ENCODE data around the gene PAX4.

The PAX4 gene

DNA sequence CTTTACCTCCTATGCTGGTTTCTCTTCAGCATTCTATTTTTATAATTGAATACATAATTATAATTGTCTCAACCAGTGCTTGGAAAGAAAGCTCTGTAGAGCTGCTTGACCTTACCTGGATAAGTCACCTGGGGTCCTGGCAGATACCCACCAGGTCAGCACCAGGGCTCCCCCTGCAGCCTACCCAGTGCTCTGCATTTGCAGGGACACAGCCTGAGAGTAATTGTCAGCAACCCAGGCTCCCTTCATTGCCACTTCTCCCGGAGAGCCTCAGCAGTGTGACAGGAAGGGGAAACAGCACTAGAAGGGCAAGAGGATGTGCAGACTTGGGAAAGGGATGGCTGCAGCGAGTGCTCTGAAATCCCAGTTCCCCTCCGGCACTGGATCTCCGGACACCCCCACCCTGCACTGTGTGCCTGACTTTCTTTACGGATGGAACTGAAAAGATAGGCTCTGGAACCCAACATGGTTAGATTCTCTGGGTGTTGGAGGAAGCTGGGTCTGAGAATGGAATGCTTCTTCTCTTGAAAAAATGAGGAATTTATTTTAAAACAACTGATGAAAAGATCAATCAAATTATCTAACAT lies 11.4 kb upstream of the PAX4 start:
- DNase-seq (ENCODE audit: low spot score): no peak

DNA sequence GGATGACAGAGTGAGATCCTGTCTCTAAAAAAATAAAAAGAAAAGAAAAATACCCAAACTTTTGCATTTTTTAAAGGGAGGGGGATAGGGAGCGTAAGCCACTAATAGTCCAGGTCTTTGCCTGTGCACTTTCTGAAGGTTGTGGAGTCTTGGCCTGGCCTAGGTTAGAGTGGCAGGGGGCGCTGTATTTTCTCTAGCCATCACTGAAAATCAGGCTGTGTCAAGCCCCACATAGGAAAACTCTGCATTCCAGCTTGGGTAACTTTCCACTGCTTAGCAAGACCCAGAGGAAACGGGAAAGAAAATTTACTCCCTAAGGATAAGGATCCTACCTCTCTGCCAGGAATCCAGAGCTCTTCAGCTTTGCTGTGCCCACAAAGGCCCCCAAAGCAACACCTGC lies 10.5 kb upstream of the PAX4 start:
- DNase-seq (ENCODE audit: low spot score): no peak

DNA sequence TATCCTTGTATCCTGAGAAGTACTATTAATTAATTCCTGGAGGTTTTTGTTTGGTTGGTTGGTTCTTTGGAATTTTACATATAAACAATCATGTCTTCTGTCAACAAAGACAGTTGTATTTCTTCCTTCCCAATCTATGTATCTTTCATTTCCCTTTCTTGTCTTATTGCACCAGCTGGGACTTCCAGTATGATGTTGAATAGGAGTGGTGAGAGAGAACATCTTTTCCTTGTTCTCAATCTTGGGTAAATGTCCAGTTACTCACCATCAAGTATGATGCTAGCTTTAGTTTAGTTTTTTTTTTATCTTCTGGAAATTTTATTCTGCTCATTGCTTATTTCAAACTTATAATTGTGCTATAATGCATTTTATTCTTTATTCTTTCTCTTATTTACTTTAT lies 7.4 kb upstream of the PAX4 start:
- no peak for DNase-seq (ENCODE audit: low spot score)

DNA sequence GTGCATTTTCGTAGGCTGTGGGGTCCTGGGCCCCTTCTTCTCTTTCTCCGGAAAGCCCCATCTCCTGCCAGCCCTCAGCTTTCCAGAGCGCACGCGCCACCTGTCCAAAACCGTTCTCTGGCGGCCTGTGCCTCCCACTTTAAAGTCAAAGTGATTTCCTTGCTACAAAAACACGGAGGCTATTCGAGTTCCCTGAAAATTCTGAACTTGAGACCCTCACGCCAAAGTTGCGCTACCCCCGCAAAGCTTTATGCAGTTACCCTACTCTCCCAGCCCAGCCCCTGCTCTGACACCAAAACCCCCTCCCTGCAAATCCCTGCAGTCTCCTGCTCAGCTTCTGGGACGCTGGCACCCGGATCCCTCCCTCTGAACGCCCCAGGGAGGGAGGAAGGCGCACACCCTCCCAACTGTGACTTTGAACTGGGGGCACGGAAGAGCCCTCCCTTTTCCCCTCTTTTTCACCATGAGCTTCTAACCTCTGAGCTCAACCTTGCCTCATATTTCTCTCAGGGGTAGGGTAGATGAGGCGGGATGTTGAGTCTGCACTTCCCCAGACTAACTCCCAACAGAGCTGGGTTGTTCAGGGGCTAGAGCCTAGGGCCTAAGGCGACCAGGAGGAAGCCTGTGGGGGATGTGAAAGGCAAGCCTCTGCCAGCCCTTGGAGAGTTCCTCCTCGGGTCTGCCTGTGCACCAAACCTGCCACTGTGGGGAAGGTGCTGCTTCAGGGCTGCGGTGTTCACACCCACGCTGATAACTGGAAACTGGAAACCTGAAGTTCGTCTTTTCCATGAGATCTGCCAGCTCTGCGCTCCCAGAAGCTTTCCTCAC lies 2.7 kb upstream of the PAX4 start:
- DNase-seq (ENCODE audit: low spot score): peak; percentile 5

DNA sequence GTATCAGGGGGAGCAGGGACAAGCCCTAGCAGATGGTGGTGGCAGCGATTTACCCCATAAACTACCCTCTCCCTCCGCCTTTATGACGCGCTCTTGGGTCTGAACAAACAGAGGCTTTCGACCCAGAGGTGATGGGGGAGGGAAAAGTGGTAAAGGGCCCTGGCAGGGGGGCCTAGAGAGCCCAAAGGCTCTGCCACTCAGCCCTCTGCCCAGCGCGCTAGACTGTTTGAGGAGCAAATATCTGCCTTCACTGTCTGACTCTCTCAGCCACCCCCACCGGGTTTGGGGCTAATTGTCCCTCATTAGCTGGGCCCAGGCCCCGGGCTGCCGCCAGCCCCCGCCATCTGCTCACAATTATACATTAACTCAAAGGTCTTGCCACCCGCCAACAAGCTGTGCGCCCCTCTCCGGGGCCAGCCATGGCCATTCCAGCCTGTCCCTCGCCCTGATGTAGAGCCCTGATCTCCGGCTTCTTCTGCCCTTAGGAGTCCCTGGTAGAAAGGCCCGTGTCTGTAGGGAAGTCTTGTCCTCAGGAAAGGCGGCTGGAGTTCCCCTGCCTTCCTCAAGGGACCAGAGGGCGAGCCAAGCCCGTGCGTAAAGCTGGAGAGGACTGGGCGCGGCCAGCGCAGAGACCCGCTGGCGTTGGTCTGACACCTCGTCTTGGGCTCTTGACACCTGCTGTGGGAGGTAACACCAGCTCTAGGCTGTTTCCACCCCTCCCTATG lies 1.9 kb upstream of the PAX4 start:
- no peak for DNase-seq (ENCODE audit: low spot score)

DNA sequence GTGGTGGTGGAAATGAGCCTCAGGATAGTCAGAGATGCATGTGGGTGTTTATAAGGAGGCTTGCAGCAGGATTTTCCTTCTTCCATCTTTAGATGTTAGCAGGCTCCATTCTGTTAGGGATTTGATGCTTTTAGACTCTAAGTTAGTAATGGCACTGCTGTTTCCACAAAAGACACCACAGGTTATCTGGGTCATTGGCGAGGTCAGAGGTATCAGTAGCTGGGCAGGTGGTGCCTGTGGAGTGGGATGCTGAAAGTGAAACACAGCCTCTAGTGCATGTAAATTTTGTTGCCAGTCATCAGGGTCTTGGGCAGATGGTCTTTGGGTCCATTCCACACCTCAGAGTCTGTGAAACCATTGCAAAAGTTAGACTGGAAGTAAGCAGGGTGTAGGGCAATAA lies 833 bp upstream of the PAX4 start:
- DNase-seq (ENCODE audit: low spot score): no peak

DNA sequence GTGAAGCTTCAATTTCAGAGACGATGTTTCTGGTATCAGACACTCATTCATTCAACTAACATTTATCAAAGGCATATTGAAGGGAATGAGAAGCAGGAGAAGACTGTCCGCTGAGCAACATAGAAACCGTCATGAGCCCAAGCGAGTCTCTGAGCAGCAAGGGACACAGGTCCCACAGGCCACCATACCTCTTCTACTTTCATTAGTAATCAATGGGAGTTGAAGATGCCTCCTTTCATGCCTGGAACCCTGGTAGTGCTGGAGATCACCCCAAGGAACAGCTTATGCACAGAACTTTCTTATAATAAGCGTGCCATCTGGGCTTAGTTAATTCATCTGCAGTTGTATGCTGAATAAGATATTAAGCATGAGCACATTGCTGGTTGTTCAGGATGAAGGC lies 1.2 kb downstream of the PAX4 start:
- DNase-seq (ENCODE audit: low spot score): no peak

DNA sequence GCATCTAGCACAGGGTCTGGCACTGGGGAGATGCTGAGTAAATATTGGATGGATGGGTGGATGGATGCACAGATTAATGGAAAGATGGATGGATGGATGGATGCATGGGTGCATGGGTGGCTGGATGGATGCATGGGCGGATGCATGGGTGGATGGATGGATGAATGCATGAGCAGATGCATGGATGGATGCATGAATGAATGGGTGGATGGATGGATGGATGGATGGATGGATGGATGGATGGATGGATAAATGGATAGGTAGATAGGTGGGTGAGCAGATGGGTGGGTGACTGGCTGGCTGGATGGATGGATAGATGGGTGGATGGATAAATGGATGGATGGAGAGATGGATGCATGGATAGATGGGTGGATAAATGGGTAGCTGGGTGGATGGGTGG lies 5.7 kb downstream of the PAX4 start:
- no peak for DNase-seq (ENCODE audit: low spot score)

DNA sequence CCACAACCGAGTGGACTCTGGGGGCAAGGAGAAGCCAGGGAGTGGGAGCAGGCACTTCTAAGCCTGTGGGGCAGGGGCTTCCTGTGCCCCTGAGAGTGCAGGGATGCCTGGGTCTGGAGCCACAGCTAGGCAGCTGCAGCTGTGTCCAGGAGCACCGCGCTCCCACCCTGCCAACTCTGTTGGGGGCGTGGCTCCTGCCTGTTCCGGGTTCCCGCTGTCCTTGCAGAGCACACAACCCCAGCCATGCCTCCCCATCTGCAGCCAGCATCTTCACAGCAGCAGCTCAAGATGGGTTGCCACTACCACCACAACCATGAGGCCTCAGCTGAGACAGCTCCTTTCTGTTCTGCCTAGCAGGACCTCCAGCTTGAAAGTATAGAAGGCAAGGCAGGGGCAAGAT lies 8.6 kb downstream of the PAX4 start:
- DNase-seq (ENCODE audit: low spot score): no peak

DNA sequence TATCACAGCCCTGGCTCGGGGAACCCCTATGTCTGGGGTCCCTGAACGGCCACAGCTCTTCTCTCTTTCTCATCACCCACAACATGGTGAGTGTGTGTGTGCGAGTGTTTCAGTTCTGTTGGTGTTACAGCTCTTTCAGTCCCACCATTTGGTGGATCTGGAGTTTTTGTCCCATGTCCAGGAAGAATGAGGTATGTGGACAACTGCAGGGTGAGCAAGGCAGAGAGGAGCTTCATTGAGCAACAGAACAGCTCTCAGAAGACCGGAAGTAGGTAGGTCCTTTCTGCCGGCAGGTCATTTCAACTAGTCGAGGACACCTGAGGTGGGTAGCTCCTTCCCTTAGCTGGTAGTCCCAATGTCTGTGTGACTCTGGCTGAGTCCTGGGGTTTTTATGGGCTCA lies 9.5 kb downstream of the PAX4 start:
- DNase-seq (ENCODE audit: low spot score): no peak

DNA sequence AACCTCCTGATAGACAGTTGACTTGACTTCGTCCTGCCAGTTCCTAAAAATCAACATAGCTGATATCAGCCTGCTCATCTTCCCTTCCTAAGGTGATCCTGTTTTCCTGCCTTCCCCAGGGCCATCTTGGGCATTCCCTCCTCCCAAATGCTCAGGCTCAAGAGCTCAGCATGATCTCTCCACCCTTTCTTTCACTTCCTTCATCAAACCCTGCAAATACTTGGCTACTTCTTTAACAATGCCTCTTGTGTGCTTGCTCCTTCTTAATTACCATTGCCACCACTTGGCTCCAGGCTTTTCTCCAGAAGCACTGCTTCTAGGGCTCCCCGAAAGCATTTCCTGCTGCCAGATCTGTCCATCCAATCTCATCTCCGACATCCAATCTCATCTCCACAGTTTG lies 17.1 kb downstream of the PAX4 start:
- DNase-seq (ENCODE audit: low spot score): no peak

DNA sequence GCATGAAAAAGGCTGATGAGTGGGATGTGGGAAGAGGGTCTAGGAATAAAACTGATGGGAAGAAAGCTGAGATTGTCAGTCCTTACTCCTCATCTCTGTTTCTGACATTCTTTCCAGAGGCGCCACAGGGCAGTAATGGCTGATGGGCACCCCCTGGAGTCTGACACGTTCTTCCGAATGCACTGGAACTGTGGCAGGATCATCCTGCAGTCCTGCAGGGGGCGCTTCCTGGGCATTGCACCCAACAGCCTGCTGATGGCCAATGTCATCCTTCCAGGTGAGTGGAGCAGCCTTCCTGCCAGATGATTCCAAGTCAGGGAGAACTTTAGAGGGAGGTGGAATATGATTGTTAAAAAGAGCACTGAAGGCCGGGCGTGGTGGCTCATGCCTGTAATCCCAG lies 19.6 kb downstream of the PAX4 start:
- no peak for DNase-seq (ENCODE audit: low spot score)

DNA sequence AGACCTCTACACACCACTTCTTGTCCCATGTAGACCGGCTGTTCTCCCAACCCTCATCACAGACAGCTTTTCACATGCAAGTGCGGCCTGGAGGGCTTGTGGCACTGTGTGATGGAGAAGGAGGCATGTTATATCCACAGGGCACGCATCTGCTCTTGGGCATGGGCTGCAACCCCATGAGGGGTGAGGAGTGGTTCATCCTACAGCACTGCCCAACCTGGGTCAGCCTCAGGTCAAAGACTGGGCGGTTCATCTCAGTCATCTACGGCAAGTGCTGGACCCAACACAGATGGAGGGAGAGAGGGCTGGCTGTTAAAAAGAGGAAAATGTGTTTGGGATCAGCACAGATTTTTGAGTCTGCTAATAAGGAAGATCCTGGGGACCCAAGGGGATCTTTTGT lies 22.2 kb downstream of the PAX4 start:
- DNase-seq (ENCODE audit: low spot score): no peak

DNA sequence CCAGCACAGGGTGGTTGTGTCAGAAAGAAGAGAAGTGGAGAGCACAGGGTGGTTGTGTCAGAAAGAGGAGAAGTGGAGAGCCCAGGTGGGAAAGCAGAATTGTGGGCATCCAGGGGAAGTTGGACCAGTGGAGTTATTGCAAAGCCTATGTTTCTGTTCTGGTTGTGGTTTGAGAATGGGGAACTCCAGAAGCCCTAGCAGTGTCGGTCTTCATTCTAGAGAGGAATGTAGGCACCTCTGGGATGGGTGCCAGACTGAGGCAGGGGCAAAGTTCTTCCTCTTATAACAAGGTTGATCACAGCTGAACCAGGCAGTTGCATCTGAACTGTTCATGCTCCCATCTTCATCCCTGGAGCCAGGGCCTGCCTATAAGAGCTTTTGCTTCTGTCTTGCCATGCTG lies 23.5 kb downstream of the PAX4 start:
- peak; percentile 81 for DNase-seq (ENCODE audit: low spot score)

DNA sequence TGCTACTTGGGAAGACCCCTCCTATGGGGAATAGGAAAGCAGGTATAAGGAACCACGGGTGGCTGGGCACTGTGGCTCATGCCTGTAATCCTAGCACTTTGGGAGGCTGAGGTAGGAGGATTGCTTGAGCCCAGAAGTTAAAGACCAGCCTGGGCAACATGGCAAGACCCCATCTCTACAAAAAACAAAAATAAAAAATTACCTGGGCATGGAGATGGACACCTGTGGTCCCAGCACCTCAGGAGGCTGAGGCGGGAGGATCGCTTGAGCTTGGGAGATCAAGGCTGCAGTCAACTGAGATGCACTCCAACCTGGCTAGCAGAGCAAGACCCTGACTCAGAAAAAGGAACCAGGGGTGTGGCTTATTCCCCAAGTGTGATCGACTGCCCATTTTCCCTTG lies 25.4 kb downstream of the PAX4 start:
- no peak for DNase-seq (ENCODE audit: low spot score)

DNA sequence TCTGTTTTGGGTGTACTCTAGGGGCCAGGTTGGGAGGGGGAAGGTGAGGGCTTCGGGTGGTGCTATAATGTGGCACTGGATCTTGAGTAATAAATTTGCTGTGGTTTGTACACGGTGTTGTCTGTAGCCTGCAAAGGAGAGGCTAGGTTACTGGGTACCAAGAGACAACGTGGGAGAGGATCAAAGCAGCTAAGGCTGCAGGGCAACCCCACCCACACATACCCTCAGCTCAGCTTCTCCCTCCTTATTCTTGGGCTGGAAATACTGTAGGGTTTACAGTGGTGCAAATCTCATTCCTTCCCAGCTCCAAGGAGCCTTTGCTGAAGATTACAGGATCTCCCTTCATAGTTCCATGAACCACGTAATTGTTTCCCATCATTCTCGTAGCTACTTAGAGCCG lies 26.4 kb downstream of the PAX4 start:
- no peak for DNase-seq (ENCODE audit: low spot score)

DNA sequence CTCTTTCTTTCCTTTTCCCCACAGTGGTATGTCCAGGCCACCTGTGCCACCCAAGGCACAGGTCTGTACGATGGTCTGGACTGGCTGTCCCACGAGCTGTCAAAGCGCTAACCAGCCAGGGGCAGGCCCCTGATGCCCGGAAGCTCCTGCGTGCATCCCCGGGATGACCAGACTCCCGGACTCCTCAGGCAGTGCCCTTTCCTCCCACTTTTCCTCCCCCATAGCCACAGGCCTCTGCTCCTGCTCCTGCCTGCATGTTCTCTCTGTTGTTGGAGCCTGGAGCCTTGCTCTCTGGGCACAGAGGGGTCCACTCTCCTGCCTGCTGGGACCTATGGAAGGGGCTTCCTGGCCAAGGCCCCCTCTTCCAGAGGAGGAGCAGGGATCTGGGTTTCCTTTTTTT lies 26.8 kb downstream of the PAX4 start:
- no peak for DNase-seq (ENCODE audit: low spot score)

DNA sequence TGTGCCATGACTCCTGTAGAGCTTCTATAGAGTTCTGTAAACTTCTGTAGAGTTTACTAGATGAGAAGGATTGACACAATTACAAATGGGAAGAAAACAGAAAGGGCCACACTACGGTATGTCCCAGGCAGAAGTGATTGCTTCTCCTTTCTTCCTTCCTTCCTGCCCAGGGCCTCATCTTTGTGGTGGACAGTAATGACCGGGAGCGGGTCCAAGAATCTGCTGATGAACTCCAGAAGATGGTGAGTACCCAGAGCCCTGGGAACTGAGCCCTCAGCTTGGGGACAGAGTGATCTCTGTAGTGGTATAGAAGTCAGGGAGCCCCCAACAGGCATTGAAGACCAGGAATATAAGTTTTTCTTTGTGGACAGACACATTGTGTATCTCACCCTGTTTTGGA lies 28.0 kb downstream of the PAX4 start:
- DNase-seq (ENCODE audit: low spot score): peak; percentile 19

DNA sequence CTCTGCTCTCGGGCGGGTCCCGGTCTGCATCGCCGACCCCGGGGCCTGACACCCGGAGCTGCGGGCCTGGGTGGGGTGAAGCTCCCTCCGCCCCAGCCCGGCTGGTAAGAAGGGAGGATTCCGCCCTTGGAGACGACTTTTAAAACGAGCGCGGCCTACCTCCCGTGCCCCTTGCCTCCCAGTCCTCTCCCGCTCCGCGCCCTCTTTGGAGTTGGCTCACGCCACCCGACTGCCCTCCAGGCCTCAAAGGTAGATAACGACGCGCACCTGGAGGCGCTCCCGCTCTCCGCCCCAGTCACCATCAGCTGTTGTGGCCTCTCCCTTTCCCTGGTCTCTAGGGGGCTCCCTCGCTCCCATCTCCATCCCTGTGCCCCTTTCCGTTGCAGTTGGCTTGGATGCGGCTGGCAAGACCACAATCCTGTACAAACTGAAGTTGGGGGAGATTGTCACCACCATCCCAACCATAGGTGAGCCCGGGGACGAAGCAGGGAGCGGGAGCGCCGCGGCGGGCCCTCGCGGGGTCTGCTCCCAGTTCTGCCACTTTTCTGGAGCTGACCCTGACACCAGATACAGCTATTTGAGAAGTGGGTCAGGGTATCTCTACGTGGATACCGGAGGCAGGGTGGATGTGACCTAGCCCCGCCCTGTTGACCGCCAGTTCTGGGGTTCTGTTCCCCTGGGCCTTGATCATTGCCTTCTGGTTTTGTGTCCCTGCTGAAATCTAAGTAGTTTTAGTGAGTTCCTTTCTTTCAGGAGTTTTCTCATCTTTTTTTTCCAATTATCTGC lies 29.1 kb downstream of the PAX4 start:
- DNase-seq (ENCODE audit: low spot score): peak; percentile 58

DNA sequence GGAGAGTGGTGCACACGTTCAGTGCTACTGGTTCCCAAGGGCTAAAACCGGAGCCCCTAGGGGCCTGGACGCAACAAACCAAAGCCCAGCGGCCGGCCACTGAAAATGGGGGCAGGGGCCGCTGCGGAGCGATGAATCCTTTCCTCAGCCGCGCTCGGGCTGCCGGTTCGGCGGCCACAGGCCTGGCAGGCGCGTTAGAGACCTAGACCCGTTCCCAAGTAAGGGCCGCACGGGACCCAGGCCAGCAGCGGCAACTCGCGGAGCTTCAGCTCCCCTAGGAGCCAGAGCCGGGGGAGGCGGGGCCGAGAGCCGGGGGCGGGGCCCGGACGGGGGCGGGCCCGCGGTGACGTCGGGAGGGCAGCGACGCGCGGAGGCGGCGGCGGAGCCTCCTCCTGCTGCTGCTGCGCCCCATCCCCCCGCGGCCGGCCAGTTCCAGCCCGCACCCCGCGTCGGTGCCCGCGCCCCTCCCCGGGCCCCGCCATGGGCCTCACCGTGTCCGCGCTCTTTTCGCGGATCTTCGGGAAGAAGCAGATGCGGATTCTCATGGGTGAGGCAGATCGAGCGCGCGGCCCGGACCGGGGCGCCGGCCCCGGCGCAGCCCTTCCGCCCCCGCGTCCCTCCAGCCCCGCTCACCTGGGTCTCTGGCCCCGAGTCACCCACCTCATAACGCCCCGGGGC lies 29.8 kb downstream of the PAX4 start, which contains the start of gene ARF5:
Gene ARF5, plus strand, starts transcription at position 393 of the 678 bp plus-strand sequence. Its CDS starts 88 bp downstream, at position 481.
- DNase-seq (ENCODE audit: low spot score): peak; percentile 86

DNA sequence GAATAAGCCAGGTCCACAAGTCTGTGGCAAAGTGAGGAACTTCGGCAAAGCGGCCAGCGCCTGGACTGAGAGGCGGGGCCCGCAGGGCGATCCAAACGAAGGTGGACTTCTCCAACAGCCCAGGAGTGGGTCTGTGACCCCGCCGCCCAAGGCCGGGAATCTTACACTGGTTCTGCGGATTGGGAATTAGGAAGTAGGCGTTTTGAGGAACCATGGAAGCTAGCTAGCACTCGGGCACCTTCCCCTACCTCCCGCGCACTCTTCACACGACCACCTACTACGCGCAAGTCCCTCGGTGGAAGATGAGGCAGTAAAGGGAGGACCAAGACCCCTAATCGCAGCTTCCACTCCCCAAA lies 30.3 kb downstream of the PAX4 start:
- no peak for DNase-seq (ENCODE audit: low spot score)

DNA sequence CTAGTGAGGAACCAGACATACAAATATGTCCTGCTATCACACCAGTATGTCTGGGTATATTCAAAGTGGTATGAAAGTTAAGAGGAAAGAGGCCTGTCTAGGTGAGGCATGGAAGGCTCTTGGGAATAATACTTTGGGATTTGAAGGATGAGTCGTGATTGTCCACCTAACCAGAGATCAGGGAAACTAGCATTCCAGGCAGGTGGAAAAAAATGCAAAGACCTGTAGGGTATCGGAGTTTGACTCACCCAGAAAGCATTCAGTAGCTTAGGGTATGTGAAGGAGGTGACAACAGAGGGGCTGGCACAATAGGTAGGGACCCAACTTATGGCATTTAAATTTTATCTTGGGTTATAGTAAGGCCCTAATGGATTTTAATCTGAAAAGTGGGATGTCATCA lies 31.6 kb downstream of the PAX4 start:
- no peak for DNase-seq (ENCODE audit: low spot score)

Data from pons (tissue), 1 donor.